NB4 (cell line): ENCODE results near the gene SKAP2.

Experiments
- POLR2A ChIP-seq: IDR thresholded peaks from 2 replicates; pipeline ENCODE4 v1.6.1; 2011; ENCODE audit warnings: mild to moderate bottlenecking; ENCODE audit not compliant: insufficient read length; ENCODE audit errors: extremely low read depth
- TF ChIP-seq, protein P1 (sequence below): IDR thresholded peaks from one replicate; pipeline ENCODE4 v1.5.1; 2012; ENCODE audit warnings: low read depth, low read length

DNA sequence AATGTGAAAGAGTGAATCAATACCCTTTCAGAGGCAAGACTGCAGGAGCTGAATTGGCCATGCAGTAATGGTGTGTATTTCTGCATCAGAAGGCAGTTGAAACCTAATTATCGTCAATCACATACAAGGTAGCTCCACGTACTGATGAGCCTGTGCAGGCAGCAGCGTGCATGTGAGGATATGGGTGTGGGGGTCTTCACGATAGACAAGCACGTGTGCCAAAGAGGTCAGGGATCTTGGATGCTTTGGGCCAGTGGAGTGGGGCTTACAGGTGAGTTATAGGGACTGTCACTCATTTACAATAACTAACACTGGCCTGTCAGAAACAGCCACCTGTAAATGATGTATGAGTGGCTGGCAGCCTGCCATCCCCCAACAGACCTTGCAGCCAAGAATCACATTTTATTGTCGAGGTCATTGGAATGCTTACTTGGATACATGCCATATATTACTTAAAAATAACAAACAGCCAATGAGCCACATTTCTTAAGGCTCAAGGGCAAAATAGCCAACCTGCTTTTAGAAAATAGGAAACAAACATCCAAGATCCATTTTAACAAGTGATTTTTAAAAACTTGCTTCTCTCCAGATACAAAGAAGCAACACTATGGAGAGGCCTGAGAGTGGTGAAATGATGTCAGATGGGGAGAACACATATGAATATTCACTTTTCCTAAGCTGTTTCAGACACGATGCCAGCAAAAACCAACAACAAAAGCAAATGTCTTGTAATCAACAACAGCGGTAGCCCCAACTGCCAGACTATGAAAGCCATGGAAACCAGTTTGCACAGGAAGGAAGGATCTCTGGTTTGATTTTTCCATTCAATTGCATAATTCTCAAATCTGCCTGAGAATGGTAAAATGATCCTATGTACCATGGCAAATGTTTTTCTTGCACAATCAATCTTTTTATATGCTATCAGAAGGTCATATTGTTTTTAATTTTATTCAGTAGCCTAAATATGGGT lies 210.7 kb downstream of the SKAP2 start:
- TF ChIP-seq POLR2A: no peak
- TF ChIP-seq, protein P1, sequence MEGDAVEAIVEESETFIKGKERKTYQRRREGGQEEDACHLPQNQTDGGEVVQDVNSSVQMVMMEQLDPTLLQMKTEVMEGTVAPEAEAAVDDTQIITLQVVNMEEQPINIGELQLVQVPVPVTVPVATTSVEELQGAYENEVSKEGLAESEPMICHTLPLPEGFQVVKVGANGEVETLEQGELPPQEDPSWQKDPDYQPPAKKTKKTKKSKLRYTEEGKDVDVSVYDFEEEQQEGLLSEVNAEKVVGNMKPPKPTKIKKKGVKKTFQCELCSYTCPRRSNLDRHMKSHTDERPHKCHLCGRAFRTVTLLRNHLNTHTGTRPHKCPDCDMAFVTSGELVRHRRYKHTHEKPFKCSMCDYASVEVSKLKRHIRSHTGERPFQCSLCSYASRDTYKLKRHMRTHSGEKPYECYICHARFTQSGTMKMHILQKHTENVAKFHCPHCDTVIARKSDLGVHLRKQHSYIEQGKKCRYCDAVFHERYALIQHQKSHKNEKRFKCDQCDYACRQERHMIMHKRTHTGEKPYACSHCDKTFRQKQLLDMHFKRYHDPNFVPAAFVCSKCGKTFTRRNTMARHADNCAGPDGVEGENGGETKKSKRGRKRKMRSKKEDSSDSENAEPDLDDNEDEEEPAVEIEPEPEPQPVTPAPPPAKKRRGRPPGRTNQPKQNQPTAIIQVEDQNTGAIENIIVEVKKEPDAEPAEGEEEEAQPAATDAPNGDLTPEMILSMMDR: no peak
